Ovary (tissue), 9 donors: ENCODE results near the gene CHCT1. TPM values are rescaled to one million over a fixed set of nuclear protein-coding genes. Genes with fewer than 3 reads are reported as not detected.
"Not testable (repeated sequence)": the region's sequence is repeated elsewhere in the genome, so short reads cannot be mapped to it uniquely, and the experiment has no call there.

Experiments
- DNase-seq, 5 donors: peaks; one replicate each; pipeline ENCODE4 v3.0.0-alpha.2; 2019 to 2020
- H3K27ac ChIP-seq, 2 donors: fragments of 200-600 bp; one replicate each; pipeline versions ENCODE4 v1.5.1 to v1.8.0; 2019 to 2022
- H3K27me3 ChIP-seq: fragments of 200-600 bp; one replicate; pipeline ENCODE4 v1.8.0; 2022
- H3K36me3 ChIP-seq: fragments of 200-600 bp; sonication (generic); one replicate; pipeline ENCODE4 v1.5.1; 2019
- H3K4me1 ChIP-seq: one replicate; pipeline ENCODE4 v1.8.1; 2013; ENCODE audit warnings: mild to moderate bottlenecking, moderate library complexity; ENCODE audit not compliant: insufficient read depth
- H3K4me3 ChIP-seq: fragments of 200-600 bp; sonication (generic); one replicate; pipeline ENCODE4 v1.5.1; 2017
- H3K9me3 ChIP-seq, 2 donors: fragments of 200-600 bp in 1 of 2; sonication (generic) in 1 of 2; one replicate each; pipeline versions ENCODE4 v1.5.1 to v1.8.1; 2013 to 2019; ENCODE audit warnings: mild to moderate bottlenecking in 1 of 2, moderate library complexity in 1 of 2
- CTCF ChIP-seq, 3 donors: fragments of 450-650 bp in 2 of 3; fragments of 200-600 bp in 1 of 3; IDR thresholded peaks; one replicate each; pipeline versions ENCODE4 v1.5.1 to v1.8.0; 2016 to 2022; ENCODE audit warnings: antibody characterized with exemption in 3 of 3, mild to moderate bottlenecking in 1 of 3
- EP300 ChIP-seq: sonication (generic); formaldehyde crosslinking; IDR thresholded peaks from one replicate; pipeline ENCODE4 v1.6.1; 2017; ENCODE audit warnings: antibody characterized with exemption
- POLR2A ChIP-seq: fragments of 450-650 bp; IDR thresholded peaks from one replicate; pipeline ENCODE4 v1.6.1; 2017; ENCODE audit warnings: antibody characterized with exemption, mild to moderate bottlenecking, moderate library complexity
- WGBS, 3 donors: extraction: QIAGEN DNeasy Blood & Tissue Kit in 1 of 3; methylation state at CpG; one replicate each; pipeline versions ENCODE4 v1.1.5 to v1.1.7; 2013 to 2017; 5-methylcytosine and 5-hydroxymethylcytosine counted together
- intact Hi-C, 4 donors: fragments of 100-400 bp; cut with DNase I; formaldehyde crosslinking; loops; one replicate each; pipeline versions ENCODE4 v1.11.0 to v1.15.1; 2022 to 2023
- polyA plus RNA-seq, 2 donors: library from polyadenylated mRNA; stranded (reverse); fragments of 200-250 nt in 1 of 2; fragments of 350-450 nt in 1 of 2; fragmentation: Illumina TruSeq in 1 of 2; extraction: RNeasy Lipid Tissue Mini Kit (QIAGEN cat#74804) in 1 of 2; gene quantifications; one replicate each; pipeline ENCODE4 v1.2.3, GENCODE V29; 2013 to 2014
- total RNA-seq, 7 donors: library from RNA; depleted of rRNA in 2 of 7; stranded (reverse); fragments of >200 nt in 2 of 7; fragmentation: NEBNext Ultra II Directional in 3 of 7; extraction: Animal tissue kit (Norgen Biotek cat#: 25700) in 3 of 7; gene quantifications; one replicate each; pipeline versions ENCODE4 v1.1.0 to v1.2.4, GENCODE V29; 2016 to 2023
- donor health status: DM: no; HTN: no; CAD: no; lungs with moderate emphysema.
- donor health status: DM: no; HTN: no; CAD: no.
- donor health status: Bipolar disorder and iron deficiency.
- donor health status: DM: yes; HTN: yes; CAD: no.
- donor health status: DM: no; HTN: no; CAD: no.
- donor health status: DM: yes; HTN: yes; CAD: no.

Gene CHCT1
- total and polyA plus RNA-seq, 9 donors = 0.08 TPM; not detected in 8

GRCh38 chr17:60433021-60433997, 11.0 kb downstream of the CHCT1 start:
- intact Hi-C loops = loop anchor here in 1 of 4 donors (10.0 kb wide), 1 partner anchor 329 kb away; no protein-coding TSS in a partner anchor
- 96 to 98% (median 96%) methylated on average over 4 of the region's 4 CpGs for WGBS, 3 donors
- DNase-seq, H3K36me3 ChIP-seq, H3K9me3 ChIP-seq, H3K27ac ChIP-seq, H3K4me1 ChIP-seq, H3K4me3 ChIP-seq, H3K27me3 ChIP-seq: not testable (repeated sequence)

- no peak for TF ChIP-seq POLR2A
- TF ChIP-seq EP300 = no peak
- peak; percentile 62 to 92 (median 92) for TF ChIP-seq CTCF (IDR thresholded peaks at IDR 0.05)
- WGBS, 3 donors = 66 to 69% (median 67%) methylated on average over 28 of the region's 28 CpGs
- no peaks in the 10 kb centered on the region for H3K27me3 ChIP-seq
- H3K36me3 ChIP-seq = no peaks in the 10 kb centered on the region
- no peaks in the 10 kb centered on the region for H3K9me3 ChIP-seq
- DNase-seq = peak; percentile 64 to 82 (median 67)
- peaks cover 4% of the 10 kb centered on the region for H3K4me1 ChIP-seq
- H3K27ac ChIP-seq = no peak overlapping the region
- intact Hi-C loops = loop anchor here in 1 of 4 donors (10.0 kb wide), 1 partner anchor 331 kb away; no protein-coding TSS in a partner anchor
- no peak overlapping the region for H3K4me3 ChIP-seq
These were observed 13.2 kb downstream of the CHCT1 start for GRCh38 chr17:60435244-60436167.

- no peak for TF ChIP-seq EP300
- TF ChIP-seq POLR2A = no peak
- TF ChIP-seq CTCF (IDR thresholded peaks at IDR 0.05) = no peak
- H3K36me3 ChIP-seq = no peaks in the 10 kb centered on the region
- H3K27ac ChIP-seq = no peak overlapping the region
- H3K4me1 ChIP-seq = peaks cover 4% of the 10 kb centered on the region
- intact Hi-C loops = loop anchor here in 1 of 4 donors (10.0 kb wide), 1 partner anchor 332 kb away; no protein-coding TSS in a partner anchor
- no peaks in the 10 kb centered on the region for H3K9me3 ChIP-seq
- H3K27me3 ChIP-seq = no peaks in the 10 kb centered on the region
- DNase-seq = no peak
- no peak overlapping the region for H3K4me3 ChIP-seq
- WGBS, 3 donors = 58 to 68% (median 63%) methylated on average over 5 of the region's 5 CpGs
These were observed 14.4 kb downstream of the CHCT1 start for GRCh38 chr17:60436676-60437075.

- 0 to 4% (median 2%) methylated on average over 2 of the region's 2 CpGs for WGBS, 3 donors
- intact Hi-C loops = loop anchor here in 1 of 4 donors (10.0 kb wide), 1 partner anchor 335 kb away; no protein-coding TSS in a partner anchor
- Histone ChIP-seq H3K27ac (no peak overlapping the region), H3K27me3 (no peaks in the 10 kb centered on the region), H3K9me3 (no peaks in the 10 kb centered on the region), H3K36me3 (no peaks in the 10 kb centered on the region), H3K4me3 (no peak overlapping the region), H3K4me1 (peaks cover 4% of the 10 kb centered on the region)
- TF ChIP-seq CTCF (IDR thresholded peaks at IDR 0.05) = no peak
- no peak for TF ChIP-seq EP300
- no peak for TF ChIP-seq POLR2A
- no peak for DNase-seq
These were observed 17.2 kb downstream of the CHCT1 start for GRCh38 chr17:60439501-60439900.
